ENCODE measurements around the gene ALOX12B.
"Not testable (repeated sequence)": the region's sequence is repeated elsewhere in the genome, so short reads cannot be mapped to it uniquely, and the experiment has no call there.

ALOX12B gene

DNA sequence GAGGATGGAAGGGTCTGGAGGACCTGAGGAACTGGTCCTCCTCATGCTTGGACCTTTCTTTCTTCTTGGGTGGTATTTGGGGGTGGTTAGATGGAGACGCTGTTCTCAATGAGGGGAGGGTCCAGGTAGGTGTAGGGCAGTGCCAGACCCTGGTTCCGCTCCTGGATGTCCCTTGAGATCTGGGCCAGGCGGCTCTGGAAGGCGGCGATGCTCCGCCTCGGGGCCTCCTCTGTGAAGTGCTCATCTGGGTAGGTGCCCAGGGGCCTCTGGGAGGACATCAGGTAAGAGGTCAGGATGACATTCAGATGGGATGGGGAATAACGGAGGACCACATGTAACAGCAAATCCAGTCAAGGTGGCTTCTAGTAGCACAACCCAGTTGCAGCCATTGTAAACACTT, 9.0 kb upstream of the ALOX12B start:
- no peak for DNase-seq
- intact Hi-C loops (cut with DNase I), result no loop called here

DNA sequence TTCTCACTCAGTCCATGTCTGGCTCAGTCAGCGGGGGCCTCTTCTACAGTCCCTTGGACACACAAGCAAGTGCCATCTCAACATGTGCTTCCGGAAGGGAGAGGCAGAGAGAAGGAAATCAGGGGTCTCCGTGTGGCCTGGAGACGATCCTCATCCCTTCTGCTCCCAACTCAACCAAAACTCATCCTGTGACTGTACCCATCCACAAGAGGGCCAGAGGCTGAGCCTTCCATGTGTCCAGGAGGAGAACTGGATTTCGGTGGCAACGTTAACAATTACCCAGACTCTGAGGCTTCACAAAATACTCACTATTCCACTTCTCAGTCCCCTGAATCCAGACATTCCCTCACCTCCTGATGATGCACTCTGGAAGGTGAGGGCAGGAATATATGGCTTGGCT, 7.8 kb upstream of the ALOX12B start:
- no peak for DNase-seq
- intact Hi-C loops (cut with DNase I), result no loop called here

DNA sequence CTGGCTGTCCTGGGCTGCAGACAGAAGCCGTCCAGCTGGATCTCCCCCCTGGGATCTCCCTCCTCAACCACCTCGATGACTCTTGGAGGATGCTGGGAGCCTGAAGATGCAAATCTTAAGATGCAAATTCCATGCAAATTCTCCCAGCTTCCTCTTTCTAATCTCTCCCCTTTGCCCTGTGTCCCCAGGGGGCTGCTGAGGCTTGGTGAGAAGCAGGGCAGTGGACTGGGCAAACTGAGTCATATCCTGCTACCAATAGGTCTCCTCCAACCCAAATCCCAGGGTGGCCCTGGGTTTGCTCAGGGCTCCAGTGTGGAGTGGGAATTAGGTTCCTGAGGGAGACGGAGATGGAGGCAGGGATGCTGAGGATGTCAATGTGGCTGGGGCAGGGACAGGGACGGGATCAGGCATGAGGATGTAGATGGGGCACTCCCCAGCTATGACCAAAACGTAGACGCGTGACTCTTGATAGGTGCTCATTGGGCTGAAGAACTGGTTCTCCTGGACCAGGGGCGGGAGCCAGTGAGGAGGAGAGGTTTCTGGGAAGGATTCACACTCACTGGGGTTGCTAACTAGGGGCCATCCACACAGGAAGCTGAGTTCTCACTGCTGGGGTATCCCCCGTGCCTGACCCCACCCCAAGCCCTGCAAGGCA, 3.6 kb upstream of the ALOX12B start:
- peak in 1 of 10 donors; percentile 43 for DNase-seq
- intact Hi-C loops (cut with DNase I), result no loop called here

DNA sequence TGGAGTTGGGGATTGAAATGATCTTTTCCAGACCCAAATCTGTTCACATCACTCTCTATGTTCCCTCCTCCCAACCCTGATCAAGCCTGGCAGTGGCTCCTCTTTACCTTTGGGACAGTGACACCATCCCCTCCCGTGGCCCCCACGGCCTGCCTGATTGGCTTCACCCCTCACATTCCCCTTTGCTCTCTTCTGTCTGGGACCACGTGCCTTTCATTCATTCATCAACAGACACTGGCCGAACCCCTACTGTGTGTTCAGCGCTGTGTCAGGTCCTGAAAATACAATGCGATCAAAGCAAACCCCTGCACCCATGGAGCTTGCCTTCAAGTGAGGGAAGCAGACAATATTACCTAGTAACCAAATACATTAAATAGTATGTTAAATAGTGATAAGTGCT, 2.2 kb upstream of the ALOX12B start:
- intact Hi-C loops (cut with DNase I), result no loop called here
- DNase-seq, result no peak

DNA sequence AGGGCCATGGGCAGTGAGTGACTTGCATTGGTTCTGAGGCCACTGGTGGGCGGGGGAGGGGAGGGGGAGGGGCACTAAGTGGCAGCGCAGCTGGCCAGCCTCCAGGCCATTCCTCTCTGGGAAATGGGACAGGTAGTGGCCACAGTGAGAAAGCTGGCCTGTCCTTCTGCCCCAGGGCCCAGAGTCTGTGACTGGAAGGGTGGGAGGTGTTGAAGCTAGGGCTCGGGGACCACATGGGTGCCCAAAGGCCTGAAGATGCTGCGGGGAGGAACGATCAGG, 375 bp upstream of the ALOX12B start:
- intact Hi-C loops (cut with DNase I), result no loop called here
- no peak for DNase-seq

DNA sequence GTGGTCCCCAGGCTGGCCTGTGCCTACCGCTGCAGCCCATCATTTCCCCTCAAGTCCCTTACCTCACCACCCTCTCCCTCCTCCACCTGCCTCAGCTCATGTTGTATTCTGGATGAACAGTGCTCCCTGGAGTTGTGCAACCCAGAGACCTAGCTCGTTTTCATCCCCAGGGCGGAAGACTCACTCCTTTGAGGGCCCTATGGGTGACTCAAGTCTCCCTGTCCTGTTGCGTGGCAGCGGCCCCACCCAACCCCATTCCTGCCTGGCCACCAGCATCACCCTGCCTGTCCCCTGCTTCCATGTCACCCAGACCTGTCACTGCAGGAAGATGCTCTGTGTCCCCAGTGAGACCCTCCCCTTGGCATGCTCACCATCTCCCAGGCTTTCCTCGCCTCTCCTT, 3.3 kb downstream of the ALOX12B start:
- peak in 1 of 10 donors; percentile 38 for DNase-seq
- intact Hi-C loops (cut with DNase I), result no loop called here

DNA sequence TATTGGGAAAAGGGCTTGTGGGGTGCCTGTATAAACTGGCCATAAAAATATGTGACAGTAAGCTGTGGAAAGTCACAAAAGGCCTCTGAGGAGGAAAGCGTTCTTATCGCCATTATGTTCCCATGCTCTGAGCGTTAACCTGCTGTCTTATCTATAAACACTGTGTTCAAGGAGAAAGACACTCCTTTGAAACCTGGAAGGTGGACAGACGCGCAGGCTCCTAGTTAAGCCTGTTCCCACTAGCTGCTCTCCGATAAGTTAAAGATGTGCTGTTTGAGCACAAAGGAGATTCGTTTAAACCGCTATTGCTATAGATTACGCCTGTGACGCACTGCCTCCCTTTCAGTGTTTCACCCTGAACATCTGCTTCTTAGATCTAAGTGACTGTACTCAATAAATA, 5.2 kb downstream of the ALOX12B start:
- intact Hi-C loops (cut with DNase I), result no loop called here

DNA sequence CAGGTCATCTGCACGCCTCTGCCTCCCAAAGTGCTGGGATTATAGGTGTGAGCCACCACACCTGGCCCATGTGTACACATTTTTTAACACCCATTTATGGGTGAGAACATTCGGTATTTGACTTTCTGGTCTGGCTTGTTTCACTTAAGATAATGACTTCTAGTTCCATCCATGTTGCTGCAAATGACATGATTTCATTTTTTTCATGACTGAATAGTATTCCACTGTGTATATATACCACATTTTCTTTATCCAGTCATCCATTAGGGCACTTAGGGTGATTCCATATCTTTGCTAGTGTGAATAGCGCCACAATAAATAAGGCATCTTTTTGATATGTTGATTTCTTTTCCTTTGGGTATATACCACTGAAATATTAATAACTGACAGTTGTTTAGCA, 5.6 kb downstream of the ALOX12B start:
- DNase-seq, result no peak
- intact Hi-C loops (cut with DNase I), result loop anchor here (2.0 kb wide), 1 partner anchor 37 kb away; the partner anchor contains the start of gene ALOXE3

More for the DNA sequence above, 5.2 kb downstream of the ALOX12B start:
- DNase-seq, result peak in 2 of 10 donors; percentile 1 to 2

DNA sequence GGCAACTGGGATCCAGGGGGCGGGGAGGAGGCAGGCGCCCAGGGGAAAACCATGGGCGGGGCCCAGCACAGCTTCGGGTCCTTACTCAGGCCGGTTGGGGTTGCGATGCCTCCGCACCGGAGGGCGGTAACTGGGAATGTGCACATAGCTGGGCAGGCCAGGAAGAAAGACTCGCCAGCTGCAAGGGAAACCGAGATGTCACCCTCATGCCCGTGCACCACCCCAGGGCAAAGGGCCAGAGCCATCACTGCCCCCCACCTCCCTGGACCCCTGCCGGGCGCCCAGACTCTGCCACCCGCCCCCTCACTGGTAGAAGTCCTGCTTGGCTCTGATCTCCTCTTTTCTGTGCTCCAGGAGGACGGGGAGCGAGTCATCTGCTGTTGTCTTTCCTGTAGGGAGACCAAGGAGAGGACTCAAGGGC, 6.7 kb downstream of the ALOX12B start:
- intact Hi-C loops (cut with DNase I), result loop anchor here (2.0 kb wide), 1 partner anchor 38 kb away; the partner anchor contains the start of gene ALOXE3
- DNase-seq, result peak in 2 of 10 donors; percentile 40 to 66

DNA sequence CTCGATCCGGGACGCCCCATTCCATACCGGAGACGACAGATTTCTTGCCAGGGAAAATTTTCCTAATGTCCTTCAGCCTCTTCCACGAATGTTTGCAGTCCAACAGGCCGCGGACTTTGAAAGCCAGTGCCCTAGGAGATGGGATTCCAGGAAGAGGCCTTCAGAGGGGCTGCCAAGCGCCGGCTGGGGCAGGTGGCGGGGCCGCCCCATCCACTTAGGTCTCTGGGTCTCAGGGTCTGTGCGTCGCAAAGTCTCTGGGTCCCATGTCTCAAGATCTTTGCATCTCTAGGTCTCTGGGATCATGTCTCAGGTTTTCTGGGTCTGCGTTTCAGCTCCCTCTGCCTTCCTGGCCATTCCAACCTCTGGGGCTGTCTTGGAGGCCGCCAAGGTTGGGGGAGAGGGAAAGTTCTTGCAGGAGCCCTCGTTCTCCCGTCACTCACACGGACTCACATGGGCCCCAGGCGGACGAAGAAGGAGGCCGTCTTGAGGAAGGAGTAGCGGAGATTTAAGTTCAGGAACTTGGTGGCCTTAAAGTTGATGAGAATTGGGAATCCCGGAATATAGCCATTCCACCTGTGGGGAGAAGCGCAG, 7.2 kb downstream of the ALOX12B start:
- intact Hi-C loops (cut with DNase I), result loop anchor here (2.0 kb wide), 1 partner anchor 38 kb away; the partner anchor contains the start of gene ALOXE3
- peak in 1 of 10 donors; percentile 76 for DNase-seq

DNA sequence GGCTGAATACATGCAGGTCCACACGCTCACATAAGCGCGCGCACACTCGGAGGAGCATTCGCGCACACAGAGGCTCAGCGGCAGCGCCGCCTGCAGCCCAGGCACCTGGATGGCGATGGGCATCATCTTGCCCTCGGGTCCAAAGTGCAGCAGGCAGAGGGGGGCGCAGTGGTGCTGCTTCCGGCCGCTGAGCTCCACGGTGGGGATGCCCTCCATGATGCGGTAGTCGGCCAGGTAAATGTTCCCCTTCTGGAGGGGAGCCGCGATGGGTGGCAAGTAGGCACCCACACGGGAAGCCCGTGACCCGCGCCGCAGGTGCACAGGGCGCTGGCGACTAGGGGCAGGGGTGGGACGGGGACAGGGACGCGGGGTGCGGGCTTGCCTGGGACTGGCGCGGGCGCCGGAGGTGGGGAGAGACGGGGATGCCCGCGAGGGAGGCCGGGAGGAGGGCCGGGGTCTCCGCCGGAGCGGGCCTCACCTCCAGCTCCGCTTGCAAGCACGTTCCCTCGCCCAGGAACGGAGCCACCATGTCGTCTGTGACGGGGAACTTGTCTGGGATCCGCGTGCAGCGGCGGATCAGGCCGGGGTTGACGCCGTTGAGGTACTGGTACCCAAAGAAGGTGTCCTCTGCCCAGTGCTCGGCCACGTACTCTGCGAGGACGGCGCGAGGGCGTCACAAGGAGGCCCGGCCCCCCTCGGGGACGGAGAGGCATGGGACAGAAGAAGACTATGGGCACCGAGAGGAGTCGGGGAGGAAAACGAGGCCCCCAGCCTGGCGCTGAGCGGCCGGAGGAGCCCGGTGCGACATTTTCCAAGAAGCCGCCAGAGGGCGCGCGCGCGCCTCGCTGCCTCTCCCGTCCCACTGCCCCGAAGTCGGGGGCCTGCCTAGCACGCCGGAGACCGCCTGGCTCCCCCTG, 8.0 kb downstream of the ALOX12B start:
- intact Hi-C loops (cut with DNase I), result loop anchor here (2.0 kb wide), 1 partner anchor 39 kb away; the partner anchor contains the start of gene ALOXE3

DNA sequence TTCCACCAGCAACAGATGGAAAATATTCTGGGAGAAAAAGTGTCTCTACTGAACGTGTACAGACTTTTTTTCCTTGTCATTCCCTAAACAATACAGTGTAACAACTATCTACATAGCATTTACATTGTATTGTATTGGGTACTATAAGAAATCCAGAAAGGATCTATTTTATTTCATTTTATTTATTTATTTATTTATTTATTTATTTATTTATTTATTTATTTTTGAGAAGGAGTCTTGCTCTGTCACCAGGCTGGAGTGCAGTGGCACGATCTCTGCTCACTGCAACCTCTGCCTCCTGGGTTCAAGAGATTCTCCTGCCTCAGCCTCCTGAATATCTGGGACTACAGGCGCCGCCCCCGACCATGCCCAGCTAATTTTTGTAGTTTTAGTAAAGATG, 9.6 kb downstream of the ALOX12B start:
- DNase-seq; intact Hi-C loops (cut with DNase I): not testable (repeated sequence)

More for the DNA sequence above, 8.0 kb downstream of the ALOX12B start:
- peak; percentile 42 to 95 (median 77) for DNase-seq

DNA sequence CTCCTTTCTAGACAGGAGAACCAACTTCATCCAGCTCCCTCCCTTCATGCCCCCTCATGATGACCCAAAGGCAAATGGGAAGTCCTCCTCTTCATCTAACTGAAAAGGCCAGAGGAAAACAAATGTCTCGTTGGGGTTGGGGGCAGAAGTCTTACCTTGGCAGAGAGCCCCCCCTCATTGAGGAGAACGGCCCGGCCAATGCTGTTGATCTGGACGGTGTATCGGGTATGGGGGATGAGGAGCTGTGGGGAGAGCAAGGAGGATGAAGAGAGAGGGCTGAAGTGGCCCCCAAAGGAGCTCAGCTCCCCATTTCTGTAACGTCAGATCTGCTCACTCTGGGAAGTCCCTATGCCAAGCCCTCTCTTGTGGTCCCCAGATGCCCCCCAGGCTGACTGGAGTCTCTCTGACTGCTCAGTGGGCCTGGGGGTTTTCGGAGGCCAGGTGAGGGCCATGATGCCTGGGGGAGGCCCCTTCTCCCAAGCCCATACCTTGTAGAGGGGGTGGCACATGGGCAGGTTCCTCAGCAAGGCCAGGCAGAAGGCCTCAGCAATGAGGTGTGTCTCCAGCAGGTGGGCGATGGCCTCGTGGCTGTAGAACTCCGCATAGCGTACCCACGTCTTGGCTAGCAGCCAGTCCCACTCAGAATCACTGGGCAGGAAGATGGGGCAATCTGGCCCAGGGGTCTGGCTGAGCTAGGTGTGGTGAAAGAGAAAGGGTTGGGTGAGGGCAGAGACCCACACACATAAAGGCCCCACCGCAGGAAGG, 10.8 kb downstream of the ALOX12B start:
- intact Hi-C loops (cut with DNase I), result no loop called here
- DNase-seq, result peak in 1 of 10 donors; percentile 76

DNA sequence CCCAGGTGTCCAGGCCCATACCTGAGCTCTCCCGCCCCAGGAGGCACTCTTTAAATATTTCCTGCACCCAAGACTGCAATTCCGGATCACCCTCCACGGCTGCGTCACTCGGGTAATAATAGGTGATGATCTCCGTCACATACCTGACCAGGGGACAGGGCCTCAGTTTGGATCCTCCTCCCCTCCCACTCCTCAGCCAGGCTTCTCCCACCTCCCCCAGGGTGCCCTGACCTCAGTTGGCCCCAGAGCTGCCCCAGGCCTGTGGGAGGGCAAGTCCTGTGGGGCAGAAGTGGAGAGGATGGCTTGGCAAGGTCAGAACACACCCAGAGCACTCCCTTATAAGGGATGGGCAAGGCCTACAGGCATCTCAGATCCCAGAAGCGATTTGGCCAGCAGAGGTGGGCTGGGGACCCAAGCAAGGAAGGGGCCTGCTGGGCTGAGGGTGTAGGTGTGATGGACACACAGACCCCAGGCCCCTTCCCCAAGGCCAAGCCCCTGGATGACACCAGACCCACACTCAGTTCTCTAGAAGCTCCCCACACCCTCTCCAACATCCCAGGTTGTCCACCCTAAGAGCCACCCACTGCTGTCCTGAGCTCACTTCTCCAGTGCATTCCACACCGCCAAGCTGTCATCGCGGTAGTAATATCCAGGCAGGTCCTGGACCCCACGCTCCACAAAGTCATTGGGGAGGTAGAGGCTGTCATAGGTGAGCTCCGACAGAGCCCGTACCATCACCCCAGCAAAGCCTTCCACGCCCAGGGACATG, 11.8 kb downstream of the ALOX12B start:
- no peak for DNase-seq
- intact Hi-C loops (cut with DNase I), result no loop called here

DNA sequence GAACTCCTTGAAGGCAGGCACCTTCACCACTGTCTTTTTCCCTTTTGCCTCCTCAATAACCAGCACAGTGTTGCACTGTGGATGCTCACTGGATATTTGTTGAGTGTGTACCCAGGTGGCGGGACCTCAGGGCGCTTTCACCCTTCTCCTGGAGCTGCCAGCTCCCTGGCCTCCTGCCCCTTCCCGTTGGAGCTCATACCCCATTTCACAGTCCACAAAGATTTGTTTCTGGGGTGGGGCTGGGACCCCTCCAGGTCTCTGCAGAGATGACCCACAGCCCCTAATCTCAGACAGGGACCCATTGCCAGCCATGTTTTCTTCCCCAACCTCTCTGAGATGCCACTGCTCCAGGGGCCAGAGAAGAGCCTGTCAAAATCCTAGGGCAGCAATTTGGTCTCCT, 12.4 kb downstream of the ALOX12B start:
- intact Hi-C loops (cut with DNase I), result no loop called here
- peak in 1 of 10 donors; percentile 11 for DNase-seq

DNA sequence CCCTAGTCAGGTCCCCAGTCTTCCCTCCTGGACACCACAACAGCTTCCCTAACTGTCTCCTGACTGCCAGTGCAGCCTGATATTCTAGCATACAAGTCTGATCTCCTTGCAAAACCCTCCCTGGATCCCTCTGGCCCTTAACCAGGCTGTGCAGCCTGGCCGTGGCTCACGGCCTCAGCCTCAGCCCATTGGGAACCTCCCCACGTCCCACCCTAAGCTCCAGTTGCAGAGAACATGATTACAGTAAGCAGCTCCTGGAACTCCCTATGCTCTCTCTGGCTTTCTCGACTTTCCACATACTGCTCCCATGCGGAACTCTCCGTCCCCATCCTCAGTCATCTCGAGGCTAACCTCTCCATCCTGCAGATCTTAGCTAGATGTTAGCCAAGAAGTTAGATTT, 13.0 kb downstream of the ALOX12B start:
- intact Hi-C loops (cut with DNase I), result no loop called here
- peak in 2 of 10 donors; percentile 5 to 9 for DNase-seq

DNA sequence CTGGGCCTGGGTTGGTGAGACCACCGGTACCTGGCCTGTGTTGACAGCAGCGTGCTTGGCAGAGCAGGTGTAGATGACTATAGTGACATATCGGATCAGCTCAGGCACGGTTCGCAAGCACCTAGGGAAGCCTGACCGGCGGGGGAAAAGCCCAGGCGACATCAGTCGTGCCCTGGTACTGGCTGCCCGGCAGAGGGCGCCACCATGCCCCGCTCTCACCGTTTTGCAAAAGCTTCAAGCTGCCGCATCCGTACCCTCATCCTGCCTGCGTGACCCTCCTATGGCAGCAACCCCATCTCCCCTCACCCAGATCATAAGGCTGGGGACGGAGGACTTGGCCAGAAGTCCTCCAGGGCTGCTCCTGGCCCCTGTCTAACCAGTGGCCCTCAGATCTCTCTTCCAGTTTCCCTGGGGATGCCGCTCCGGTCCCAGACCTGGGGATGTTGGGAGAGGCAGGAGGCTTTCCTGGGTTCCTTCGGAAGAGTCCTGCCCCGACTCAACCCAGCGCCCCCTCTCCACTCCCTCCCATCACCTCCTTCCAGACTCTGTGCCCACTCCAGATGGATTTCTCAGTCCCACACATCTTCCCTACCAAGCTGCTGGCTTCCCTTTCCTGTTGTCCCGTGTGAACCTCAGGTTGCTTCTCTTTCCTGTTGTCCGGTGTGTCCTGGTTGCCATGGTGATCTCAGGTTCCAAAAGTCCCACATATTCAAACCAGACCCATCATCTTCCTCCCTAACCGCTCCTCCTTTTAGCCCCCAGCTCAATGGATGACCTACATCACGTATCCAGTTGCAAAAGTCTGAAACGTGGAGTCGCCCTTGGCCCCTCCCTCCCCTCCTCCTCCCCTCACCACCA, 13.7 kb downstream of the ALOX12B start:
- intact Hi-C loops (cut with DNase I), result no loop called here
- peak in 9 of 10 donors; percentile 43 to 95 (median 63) for DNase-seq

DNA sequence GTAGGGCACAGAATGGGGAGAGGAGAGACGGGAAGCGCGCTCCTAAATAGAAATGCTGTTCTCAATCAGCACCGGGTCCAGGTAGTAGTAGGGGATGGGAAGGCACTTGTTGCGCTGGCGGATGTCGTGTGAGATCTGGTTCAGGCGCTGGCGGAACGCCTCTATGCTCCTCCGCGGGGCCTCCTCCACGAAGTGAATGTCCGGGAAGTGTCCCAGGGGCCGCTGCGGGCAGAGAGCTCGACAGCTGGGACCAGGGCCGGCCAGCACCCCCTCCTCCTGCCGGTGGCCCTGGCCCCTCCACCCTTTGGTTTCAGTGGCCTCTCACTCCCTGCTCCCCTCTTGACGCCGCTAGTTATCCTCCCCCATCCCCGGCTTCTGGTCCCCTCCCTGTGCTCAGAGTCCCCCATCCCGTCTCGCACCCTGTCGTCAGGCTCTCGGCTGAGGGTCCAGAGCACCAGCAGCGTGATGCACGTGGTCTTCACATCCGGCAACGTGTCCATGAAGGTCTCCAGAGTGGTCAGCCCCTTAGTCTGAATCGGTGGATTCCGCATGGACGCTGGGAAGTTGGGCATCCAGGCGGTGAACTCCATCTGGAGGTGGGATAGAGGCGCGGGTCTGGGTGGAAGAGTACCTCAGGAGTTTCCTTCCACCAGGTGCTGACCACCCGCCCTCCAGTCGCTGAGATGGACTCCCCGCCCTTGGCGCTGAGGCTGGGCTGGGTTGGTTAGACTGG, 14.6 kb downstream of the ALOX12B start:
- intact Hi-C loops (cut with DNase I), result no loop called here
- peak in 2 of 10 donors; percentile 44 to 71 for DNase-seq
